C4-2B (cell line): ENCODE data around the gene ATF7.

ENCODE experiments used
- H3K27ac ChIP-seq: fragments of 450-650 bp; 2 replicates; pipeline ENCODE4 v1.5.1; 2017
- ZFX ChIP-seq: fragments of 450-650 bp; IDR thresholded peaks from 2 replicates; pipeline ENCODE4 v1.6.1; 2017
- TF ChIP-seq, protein P1 (sequence below): fragments of 450-650 bp; conservative IDR thresholded peaks from 2 replicates; pipeline ENCODE4 v1.5.1; 2017; ENCODE audit warnings: mild to moderate bottlenecking

ATF7 gene

DNA sequence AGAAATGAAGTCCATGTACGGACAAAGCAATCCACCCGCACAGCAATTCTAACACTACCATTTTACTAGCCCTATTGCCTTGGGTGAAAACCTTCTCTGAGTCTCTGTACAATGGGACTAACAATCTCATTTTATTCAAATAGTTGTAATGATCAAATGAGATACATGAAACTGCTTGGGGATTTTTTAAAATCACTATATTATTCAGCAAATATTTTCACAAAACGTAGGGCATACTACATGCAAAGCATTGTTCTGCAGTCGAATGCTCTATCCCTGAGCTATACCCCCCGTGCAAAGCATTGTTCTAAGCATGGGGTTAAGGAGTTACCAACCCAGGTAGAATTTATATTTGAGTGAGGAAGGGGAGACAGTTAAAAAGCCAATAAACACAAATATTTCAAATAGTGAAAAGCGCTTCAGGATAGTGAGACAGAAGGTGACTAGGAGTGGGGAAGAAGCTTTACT lies 554 bp upstream of the ATF7 start:
- TF ChIP-seq, protein P1, sequence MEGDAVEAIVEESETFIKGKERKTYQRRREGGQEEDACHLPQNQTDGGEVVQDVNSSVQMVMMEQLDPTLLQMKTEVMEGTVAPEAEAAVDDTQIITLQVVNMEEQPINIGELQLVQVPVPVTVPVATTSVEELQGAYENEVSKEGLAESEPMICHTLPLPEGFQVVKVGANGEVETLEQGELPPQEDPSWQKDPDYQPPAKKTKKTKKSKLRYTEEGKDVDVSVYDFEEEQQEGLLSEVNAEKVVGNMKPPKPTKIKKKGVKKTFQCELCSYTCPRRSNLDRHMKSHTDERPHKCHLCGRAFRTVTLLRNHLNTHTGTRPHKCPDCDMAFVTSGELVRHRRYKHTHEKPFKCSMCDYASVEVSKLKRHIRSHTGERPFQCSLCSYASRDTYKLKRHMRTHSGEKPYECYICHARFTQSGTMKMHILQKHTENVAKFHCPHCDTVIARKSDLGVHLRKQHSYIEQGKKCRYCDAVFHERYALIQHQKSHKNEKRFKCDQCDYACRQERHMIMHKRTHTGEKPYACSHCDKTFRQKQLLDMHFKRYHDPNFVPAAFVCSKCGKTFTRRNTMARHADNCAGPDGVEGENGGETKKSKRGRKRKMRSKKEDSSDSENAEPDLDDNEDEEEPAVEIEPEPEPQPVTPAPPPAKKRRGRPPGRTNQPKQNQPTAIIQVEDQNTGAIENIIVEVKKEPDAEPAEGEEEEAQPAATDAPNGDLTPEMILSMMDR, result no peak
- TF ChIP-seq ZFX, result no peak
- H3K27ac ChIP-seq, result peak overlapping the region; percentile 78

DNA sequence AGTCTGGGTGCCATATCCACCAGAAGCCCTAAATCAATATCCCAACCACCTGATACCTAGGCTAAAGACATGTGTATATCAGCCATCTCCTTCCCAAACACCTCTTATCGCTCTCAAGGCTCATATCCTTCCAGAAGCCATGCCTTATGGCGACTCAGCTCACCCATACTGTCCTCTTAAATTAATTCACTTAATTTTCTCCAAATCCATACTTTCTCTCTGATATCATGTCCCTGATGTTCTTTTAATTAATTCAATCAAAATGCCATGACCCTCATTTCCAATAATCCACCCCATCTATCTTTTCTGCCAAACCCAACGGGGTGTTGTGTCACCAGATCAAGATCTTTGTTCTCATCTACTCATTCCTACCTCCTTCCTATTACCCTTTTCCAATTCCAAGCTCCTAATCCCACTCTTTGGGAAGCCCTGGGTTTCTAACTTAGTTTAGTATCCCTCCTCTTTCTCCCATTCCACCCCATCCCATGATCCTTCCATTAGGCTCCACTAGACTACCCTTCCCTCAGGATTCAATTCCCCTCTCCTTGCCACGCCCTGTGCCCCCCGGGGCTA lies 723 bp downstream of the ATF7 start:
- TF ChIP-seq ZFX, result no peak
- TF ChIP-seq, protein P1, result no peak
- H3K27ac ChIP-seq, result peak overlapping the region; percentile 78

DNA sequence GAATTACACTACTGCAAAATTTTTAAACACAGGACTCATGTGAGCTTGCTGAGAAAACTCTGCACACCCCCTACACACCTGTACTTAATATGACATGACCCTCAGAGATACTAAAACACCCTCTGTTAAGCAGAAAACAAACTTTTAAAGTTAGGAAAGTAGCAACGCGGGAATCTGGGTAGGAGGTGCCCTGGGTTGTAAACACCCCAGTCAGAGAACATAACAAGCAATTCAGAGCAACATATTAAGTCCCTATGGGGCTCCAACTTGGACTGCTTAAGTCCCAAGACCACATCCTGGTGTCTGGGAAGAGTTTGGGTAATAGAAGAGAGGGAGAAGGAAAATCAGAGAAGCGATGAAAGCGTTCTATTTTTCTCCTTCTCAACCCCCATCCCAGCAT lies 1.2 kb downstream of the ATF7 start:
- no peak for TF ChIP-seq ZFX
- TF ChIP-seq, protein P1, result no peak
- peak overlapping the region; percentile 78; the same call in 1 of the 2 replicates for H3K27ac ChIP-seq

DNA sequence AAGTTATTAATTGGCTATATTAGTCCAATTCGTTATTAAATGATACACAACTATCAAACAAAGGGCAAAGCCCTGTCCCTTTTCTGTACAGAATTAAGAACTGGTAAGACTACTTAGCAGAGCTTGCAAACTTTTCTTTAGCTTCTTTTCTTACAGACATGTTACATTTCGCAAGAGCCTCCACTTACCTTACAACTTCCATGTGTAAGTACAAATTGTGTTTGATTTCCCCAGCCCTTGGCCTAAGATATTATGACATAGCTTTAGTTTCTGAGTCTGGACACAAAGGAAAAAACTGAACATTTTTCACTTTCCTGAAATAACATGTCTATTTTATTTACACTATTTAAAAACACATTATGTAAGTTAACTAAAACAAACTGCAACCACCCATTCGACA lies 1.7 kb downstream of the ATF7 start:
- H3K27ac ChIP-seq, result no peak overlapping the region
- TF ChIP-seq, protein P1, result no peak
- no peak for TF ChIP-seq ZFX

DNA sequence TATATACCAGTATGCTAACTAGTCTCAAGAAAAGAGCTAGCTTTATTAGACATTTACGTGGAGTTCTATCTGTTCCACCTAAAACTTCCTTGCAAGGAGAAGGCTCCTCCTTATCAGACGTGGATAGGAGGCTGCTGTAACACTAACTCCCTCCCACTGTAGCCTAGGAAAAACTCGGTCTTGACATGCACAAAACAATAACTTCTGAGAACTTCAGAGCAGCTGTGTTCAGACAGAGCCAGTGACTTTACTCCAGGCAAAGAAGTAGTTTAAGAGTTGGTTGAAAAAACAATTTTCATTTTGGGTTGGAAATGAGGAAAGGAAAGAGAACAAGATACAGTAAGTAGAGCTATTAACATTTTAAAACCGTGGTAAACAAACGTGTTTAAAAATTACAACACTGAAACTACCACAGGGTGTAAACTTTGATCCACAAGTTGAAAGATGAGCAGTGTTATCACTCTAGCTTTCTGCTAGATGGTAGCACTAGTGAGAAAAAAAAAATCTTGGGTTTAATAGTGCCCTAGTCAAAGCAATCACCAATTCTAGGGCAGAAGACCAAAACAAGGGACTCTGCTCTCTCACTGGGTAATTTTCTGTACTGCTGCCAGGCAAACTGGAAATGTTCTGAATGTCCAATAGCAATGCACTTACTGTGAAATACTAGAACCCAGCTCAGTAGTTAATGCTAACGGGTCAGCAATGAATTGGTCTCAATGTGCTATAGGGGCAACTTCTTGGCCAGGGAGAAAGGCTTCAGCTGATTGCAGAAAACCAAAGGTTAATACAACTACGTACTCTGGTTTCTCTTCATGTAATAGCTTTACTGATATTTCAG lies 2.4 kb downstream of the ATF7 start:
- no peak overlapping the region for H3K27ac ChIP-seq

DNA sequence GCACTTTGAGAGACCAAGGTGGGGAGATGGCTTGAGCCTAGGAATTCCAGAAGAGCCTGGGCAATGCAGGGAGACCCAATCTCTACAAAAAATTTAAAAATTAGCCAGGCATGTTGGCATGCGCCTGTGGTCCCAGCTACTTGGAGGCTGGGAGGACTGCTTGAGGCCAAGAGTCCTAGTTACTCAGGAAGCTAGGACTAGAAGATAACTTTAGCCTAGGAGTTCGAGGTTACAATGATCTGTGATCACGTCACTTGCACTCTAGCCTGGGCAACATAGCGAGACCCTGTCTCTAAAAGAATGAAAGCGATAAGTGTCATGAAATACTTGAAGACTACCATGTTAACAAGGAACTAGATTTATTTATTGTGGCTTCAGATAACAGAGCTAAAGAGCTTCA lies 3.5 kb downstream of the ATF7 start:
- H3K27ac ChIP-seq, result no peak overlapping the region

More for the DNA sequence above, 2.4 kb downstream of the ATF7 start:
- TF ChIP-seq, protein P1, result no peak
- no peak for TF ChIP-seq ZFX

More for the DNA sequence above, 3.5 kb downstream of the ATF7 start:
- no peak for TF ChIP-seq ZFX
- TF ChIP-seq, protein P1, result no peak
